NCI-H2107 treated with DMSO at 0.1 percent for 48 hours (cell line): ENCODE data around the gene WDSUB1.

Experiments used
- DNase-seq: peaks from one replicate; lab custom pipeline; 2025; ENCODE audit not compliant: unreplicated experiment; lab: John Stamatoyannopoulos, UW

Gene WDSUB1

GRCh38 chr2:159199236-159199635, 87.3 kb downstream of the WDSUB1 start:
- no peak for DNase-seq

DNA sequence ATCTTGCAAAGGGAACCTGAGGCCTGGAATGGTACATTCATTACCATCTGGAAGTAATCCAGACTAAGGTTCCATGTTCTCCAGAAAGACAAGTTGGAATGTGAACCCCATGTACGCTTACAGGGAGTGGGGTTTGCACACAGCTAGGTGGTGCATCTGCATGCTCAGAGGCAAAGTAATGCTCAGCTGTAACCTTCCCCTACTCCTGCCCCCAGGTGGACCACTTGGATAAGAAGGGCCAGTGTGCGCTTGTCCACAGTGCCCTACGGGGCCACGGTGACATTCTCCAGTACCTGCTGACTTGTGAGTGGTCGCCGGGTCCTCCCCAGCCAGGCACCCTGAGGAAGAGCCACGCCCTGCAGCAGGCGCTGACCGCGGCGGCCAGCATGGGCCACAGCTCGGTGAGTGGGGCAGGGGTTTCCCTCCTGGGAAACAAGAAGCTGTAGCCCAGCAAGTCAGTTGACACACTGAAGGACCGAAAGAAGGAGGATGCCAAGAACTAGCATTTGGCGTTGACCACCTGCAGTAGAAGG, 90.0 kb downstream of the WDSUB1 start:
- no peak for DNase-seq

DNA sequence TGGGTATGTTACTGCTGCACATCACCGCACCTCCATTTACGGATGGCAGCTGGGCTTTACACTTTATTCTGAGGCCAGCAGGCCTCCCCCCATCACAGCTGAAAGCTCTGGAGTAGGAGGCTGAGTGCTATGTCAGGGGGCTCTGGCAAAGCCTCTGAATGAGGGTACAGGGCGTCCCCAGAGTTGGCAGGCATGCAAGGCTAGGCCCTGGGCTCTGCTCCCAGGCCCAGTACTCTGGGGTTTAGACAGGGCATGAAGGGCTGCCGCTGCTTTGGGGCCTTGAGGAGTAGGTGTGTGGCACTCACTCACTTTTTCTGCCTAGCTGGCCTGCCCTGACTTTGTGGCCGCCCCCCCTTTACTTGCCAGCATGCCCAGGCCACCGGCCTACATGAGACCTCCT, 90.8 kb downstream of the WDSUB1 start:
- DNase-seq = no peak

DNA sequence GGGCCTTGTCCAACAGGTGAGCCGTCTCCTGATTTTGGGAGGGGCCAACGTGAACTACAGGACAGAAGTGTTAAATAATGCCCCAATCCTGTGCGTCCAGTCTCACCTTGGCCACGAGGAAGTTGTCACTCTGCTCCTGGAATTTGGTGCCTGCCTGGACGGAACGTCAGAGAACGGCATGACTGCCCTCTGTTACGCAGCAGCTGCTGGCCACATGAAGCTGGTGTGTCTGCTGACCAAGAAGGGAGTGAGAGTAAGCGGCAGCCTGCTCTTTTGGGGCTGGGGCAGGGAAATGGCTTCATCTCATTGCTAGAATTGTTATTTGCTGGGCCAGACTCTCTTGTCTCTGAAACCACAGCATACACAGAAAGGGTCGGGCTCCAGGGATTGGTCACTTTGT, 92.3 kb downstream of the WDSUB1 start:
- DNase-seq = no peak

GRCh38 chr2:159193791-159194190, 92.7 kb downstream of the WDSUB1 start:
- no peak for DNase-seq

- DNase-seq = no peak
Measured at GRCh38 chr2:159192371-159192918, 94.1 kb downstream of the WDSUB1 start.

GRCh38 chr2:159188449-159188848, 98.1 kb downstream of the WDSUB1 start:
- no peak for DNase-seq

GRCh38 chr2:159187106-159187505, 99.4 kb downstream of the WDSUB1 start:
- no peak for DNase-seq

GRCh38 chr2:159186462-159186861, 100.0 kb downstream of the WDSUB1 start:
- no peak for DNase-seq
